ENCODE measurements around the gene TSPEAR.

TSPEAR gene

GRCh38 chr21:44681152-44681551 is 30.2 kb downstream of the TSPEAR start:
- TF ChIP-seq TAF1 (IDR thresholded peaks at IDR 0.05; ENCODE audit: borderline replicate concordance, insufficient read depth, low read length) (no peak), POLR2AphosphoS5 (IDR thresholded peaks at IDR 0.05; ENCODE audit: low read depth, low read length) (no peak), SIN3A (IDR thresholded peaks at IDR 0.05; ENCODE audit: borderline replicate concordance, insufficient read depth, low read length) (no peak), FOXP2 (optimal IDR thresholded peaks at IDR 0.05; ENCODE audit: borderline replicate concordance, extremely low read depth, extremely low read length, insufficient read depth) (no peak)
- TF ChIP-seq, protein P1, sequence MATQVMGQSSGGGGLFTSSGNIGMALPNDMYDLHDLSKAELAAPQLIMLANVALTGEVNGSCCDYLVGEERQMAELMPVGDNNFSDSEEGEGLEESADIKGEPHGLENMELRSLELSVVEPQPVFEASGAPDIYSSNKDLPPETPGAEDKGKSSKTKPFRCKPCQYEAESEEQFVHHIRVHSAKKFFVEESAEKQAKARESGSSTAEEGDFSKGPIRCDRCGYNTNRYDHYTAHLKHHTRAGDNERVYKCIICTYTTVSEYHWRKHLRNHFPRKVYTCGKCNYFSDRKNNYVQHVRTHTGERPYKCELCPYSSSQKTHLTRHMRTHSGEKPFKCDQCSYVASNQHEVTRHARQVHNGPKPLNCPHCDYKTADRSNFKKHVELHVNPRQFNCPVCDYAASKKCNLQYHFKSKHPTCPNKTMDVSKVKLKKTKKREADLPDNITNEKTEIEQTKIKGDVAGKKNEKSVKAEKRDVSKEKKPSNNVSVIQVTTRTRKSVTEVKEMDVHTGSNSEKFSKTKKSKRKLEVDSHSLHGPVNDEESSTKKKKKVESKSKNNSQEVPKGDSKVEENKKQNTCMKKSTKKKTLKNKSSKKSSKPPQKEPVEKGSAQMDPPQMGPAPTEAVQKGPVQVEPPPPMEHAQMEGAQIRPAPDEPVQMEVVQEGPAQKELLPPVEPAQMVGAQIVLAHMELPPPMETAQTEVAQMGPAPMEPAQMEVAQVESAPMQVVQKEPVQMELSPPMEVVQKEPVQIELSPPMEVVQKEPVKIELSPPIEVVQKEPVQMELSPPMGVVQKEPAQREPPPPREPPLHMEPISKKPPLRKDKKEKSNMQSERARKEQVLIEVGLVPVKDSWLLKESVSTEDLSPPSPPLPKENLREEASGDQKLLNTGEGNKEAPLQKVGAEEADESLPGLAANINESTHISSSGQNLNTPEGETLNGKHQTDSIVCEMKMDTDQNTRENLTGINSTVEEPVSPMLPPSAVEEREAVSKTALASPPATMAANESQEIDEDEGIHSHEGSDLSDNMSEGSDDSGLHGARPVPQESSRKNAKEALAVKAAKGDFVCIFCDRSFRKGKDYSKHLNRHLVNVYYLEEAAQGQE (IDR thresholded peaks at IDR 0.05; ENCODE audit: insufficient read depth in 1 of 2, low read depth in 2 of 2, low read length in 2 of 2), result no peak

- TF ChIP-seq, protein P1 (IDR thresholded peaks at IDR 0.05; ENCODE audit: insufficient read depth in 1 of 2, low read depth in 2 of 2, low read length in 2 of 2), result no peak
- TF ChIP-seq TAF1 (IDR thresholded peaks at IDR 0.05; ENCODE audit: borderline replicate concordance, insufficient read depth, low read length) (no peak), POLR2AphosphoS5 (IDR thresholded peaks at IDR 0.05; ENCODE audit: low read depth, low read length) (no peak), FOXP2 (optimal IDR thresholded peaks at IDR 0.05; ENCODE audit: borderline replicate concordance, extremely low read depth, extremely low read length, insufficient read depth) (no peak), SIN3A (IDR thresholded peaks at IDR 0.05; ENCODE audit: borderline replicate concordance, insufficient read depth, low read length) (no peak)
Observed at GRCh38 chr21:44677881-44678280, 33.5 kb downstream of the TSPEAR start.

GRCh38 chr21:44671911-44672310 is 39.5 kb downstream of the TSPEAR start:
- TF ChIP-seq, protein P1 (IDR thresholded peaks at IDR 0.05; ENCODE audit: insufficient read depth in 1 of 2, low read depth in 2 of 2, low read length in 2 of 2), result no peak
- no peak for TF ChIP-seq SIN3A (IDR thresholded peaks at IDR 0.05; ENCODE audit: borderline replicate concordance, insufficient read depth, low read length)
- no peak for TF ChIP-seq TAF1 (IDR thresholded peaks at IDR 0.05; ENCODE audit: borderline replicate concordance, insufficient read depth, low read length)
- no peak for TF ChIP-seq FOXP2 (optimal IDR thresholded peaks at IDR 0.05; ENCODE audit: borderline replicate concordance, extremely low read depth, extremely low read length, insufficient read depth)
- TF ChIP-seq POLR2AphosphoS5 (IDR thresholded peaks at IDR 0.05; ENCODE audit: low read depth, low read length), result no peak

DNA sequence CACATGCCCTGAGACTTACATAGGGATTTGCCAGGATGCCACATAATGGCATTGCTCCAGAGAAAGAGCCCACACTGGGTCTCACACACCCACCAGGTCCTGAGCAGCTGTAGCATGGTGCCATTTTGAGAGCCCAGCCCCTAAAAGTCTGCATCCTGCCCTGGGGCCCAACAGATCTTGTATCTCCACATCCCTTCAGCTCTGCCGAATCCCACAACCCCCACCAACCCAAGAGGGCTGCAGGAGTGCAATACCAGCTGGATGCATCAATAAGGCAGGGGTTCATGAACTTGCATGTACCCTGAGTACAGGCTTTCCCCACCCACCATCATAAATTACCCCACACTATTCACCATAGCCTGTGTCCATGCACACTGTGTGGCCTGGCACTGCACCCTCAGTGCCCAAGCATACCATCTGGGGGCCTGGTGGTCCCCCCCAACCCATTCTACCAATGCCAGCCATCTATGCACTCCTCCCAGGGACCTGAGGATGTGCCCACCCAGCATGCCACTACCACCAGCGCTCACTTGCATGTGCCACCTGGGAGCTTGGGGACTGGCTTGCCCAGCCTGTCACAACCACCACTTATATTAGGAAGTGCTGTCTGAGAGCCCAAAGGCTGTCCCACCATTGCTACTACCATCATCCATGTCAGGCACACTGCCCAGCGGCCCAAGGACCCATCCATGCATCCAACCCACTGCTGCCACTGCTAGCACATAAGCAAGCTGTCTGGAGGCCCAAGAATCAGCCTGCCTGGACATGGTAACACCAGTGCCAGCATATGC is 40.5 kb downstream of the TSPEAR start:
- TF ChIP-seq SIN3A (IDR thresholded peaks at IDR 0.05; ENCODE audit: borderline replicate concordance, insufficient read depth, low read length), result no peak
- TF ChIP-seq, protein P1 (IDR thresholded peaks at IDR 0.05; ENCODE audit: insufficient read depth in 1 of 2, low read depth in 2 of 2, low read length in 2 of 2), result no peak
- no peak for TF ChIP-seq TAF1 (IDR thresholded peaks at IDR 0.05; ENCODE audit: borderline replicate concordance, insufficient read depth, low read length)
- TF ChIP-seq FOXP2 (optimal IDR thresholded peaks at IDR 0.05; ENCODE audit: borderline replicate concordance, extremely low read depth, extremely low read length, insufficient read depth), result no peak
- TF ChIP-seq POLR2AphosphoS5 (IDR thresholded peaks at IDR 0.05; ENCODE audit: low read depth, low read length), result no peak

Measured in PFSK-1 (cell line).